Gastrocnemius medialis (tissue), 4 donors: ENCODE data around the gene ST8SIA5. TPM values are rescaled to one million over a fixed set of nuclear protein-coding genes. Genes with fewer than 3 reads are reported as not detected.

Source experiments
- ATAC-seq, 2 donors: fragments of 150-250 bp; one replicate each; pipeline ENCODE4 v1.9.1; 2016
- DNase-seq, 2 donors: peaks; one replicate each; pipeline ENCODE4 v3.0.0-alpha.2; 2019
- H3K27ac ChIP-seq, 4 donors: fragments of 200-600 bp; sonication (generic); 1 replicate in 1 of 4; 2 replicates in 3 of 4; pipeline ENCODE4 v1.5.1; 2016 to 2018; ENCODE audit warnings: mild to moderate bottlenecking in 2 of 4, moderate library complexity in 1 of 4
- H3K27me3 ChIP-seq, 3 donors: fragments of 200-600 bp; sonication (generic) in 2 of 3; 1 replicate in 1 of 3; 2 replicates in 2 of 3; pipeline versions ENCODE4 v1.5.1 to v1.6.0; 2016 to 2019; ENCODE audit warnings: mild to moderate bottlenecking in 1 of 3, moderate library complexity in 1 of 3
- H3K36me3 ChIP-seq, 2 donors: fragments of 200-600 bp; sonication (generic) in 1 of 2; one replicate each; pipeline ENCODE4 v1.5.1; 2017 to 2018
- H3K4me1 ChIP-seq, 2 donors: fragments of 200-600 bp; sonication (generic) in 1 of 2; one replicate each; pipeline ENCODE4 v1.5.1; 2016 to 2017; ENCODE audit warnings: mild to moderate bottlenecking in 2 of 2
- H3K4me3 ChIP-seq, 4 donors: fragments of 200-600 bp; sonication (generic) in 3 of 4; 1 replicate in 1 of 4; 2 replicates in 3 of 4; pipeline ENCODE4 v1.5.1; 2016 to 2019; ENCODE audit warnings: mild to moderate bottlenecking in 2 of 4
- H3K9me3 ChIP-seq, 3 donors: fragments of 200-600 bp; sonication (generic) in 2 of 3; 1 replicate in 1 of 3; 2 replicates in 2 of 3; pipeline ENCODE4 v1.5.1; 2016 to 2019
- CTCF ChIP-seq, 5 experiments: fragments of 450-650 bp in 3 of 5; fragments of 200-600 bp in 2 of 5; sonication (generic) in 2 of 5; IDR thresholded peaks in 4 of 5; conservative IDR thresholded peaks in 1 of 5; 1 replicate in 4 of 5; 2 replicates in 1 of 5; pipeline ENCODE4 v1.5.1; 2016 to 2019; ENCODE audit warnings: antibody characterized with exemption in 5 of 5, mild to moderate bottlenecking in 3 of 5, moderate library complexity in 3 of 5
- POLR2A ChIP-seq, 2 donors: fragments of 450-650 bp; IDR thresholded peaks; one replicate each; pipeline ENCODE4 v1.6.1; 2017; ENCODE audit warnings: antibody characterized with exemption in 2 of 2, mild to moderate bottlenecking in 2 of 2, moderate library complexity in 2 of 2
- in situ Hi-C, 4 donors: fragments of 200-750 bp; cut with MboI; loops; one replicate each; pipeline versions ENCODE4 v1.15.0 to v1.8.0; 2017; ENCODE audit warnings: low sequenced_read_pairs in 4 of 4
- intact Hi-C: fragments of 100-400 bp; cut with DNase I; formaldehyde crosslinking; loops from one replicate; pipeline ENCODE4 v1.15.1; 2023; ENCODE audit warnings: low total_unique reads
- total RNA-seq, 4 donors: library from RNA; depleted of rRNA; stranded (reverse); fragments of >200 nt; gene quantifications; one replicate each; pipeline versions ENCODE4 v1.1.0 to v1.2.3, GENCODE V29; 2016

The ST8SIA5 gene
- total RNA-seq, 4 donors from 2014 or later, result 1.7 to 7.7 (median 3.6) TPM

GRCh38 chr18:46754188-46754587 lies 2.7 kb downstream of the ST8SIA5 start:
- peaks cover 12 to 22% of the 10 kb centered on the region in 2 donors for H3K4me1 ChIP-seq
- in situ Hi-C loops (no loop called here), intact Hi-C loops (loop anchor here (10.0 kb wide), 1 partner anchor 599 kb away; no protein-coding TSS in a partner anchor)
- no peak overlapping the region for H3K4me3 ChIP-seq
- no peak for TF ChIP-seq POLR2A (IDR thresholded peaks at IDR 0.05)
- no peak for TF ChIP-seq CTCF (IDR thresholded peaks at IDR 0.05 in 4 of 5, conservative IDR thresholded peaks at IDR 0.05 in 1 of 5)
- no peaks in the 10 kb centered on the region for H3K27me3 ChIP-seq
- no peaks in the 10 kb centered on the region for H3K36me3 ChIP-seq
- no peak for DNase-seq
- ATAC-seq, result no peak
- H3K9me3 ChIP-seq, result no peaks in the 10 kb centered on the region
- H3K27ac ChIP-seq, result peak overlapping the region in 2 of 4 donors; percentile 80 to 88

- in situ Hi-C loops, result no loop called here
- ATAC-seq (no peak), DNase-seq (no peak)
- no peak overlapping the region for H3K4me3 ChIP-seq
- H3K4me1 ChIP-seq, result peaks cover 12% of the 10 kb centered on the region in 2 donors
- no peaks in the 10 kb centered on the region for H3K27me3 ChIP-seq
- H3K9me3 ChIP-seq, result no peaks in the 10 kb centered on the region
- no peak for TF ChIP-seq CTCF (IDR thresholded peaks at IDR 0.05 in 4 of 5, conservative IDR thresholded peaks at IDR 0.05 in 1 of 5)
- TF ChIP-seq POLR2A (IDR thresholded peaks at IDR 0.05), result no peak
- no peaks in the 10 kb centered on the region for H3K36me3 ChIP-seq
- no peak overlapping the region for H3K27ac ChIP-seq
- intact Hi-C loops, result loop anchor here (10.0 kb wide), 1 partner anchor 597 kb away; no protein-coding TSS in a partner anchor
Observed at GRCh38 chr18:46751882-46752281, 5.0 kb downstream of the ST8SIA5 start.

- in situ Hi-C loops, result no loop called here
- ATAC-seq, result no peak
- intact Hi-C loops, result loop anchor here (10.0 kb wide), 1 partner anchor 596 kb away; no protein-coding TSS in a partner anchor
Observed at GRCh38 chr18:46750626-46751025, 6.2 kb downstream of the ST8SIA5 start.

GRCh38 chr18:46748466-46748865 lies 8.4 kb downstream of the ST8SIA5 start:
- Histone ChIP-seq H3K27ac (no peak overlapping the region), H3K27me3 (no peaks in the 10 kb centered on the region), H3K36me3 (no peaks in the 10 kb centered on the region), H3K9me3 (no peaks in the 10 kb centered on the region), H3K4me3 (no peak overlapping the region), H3K4me1 (no peaks in the 10 kb centered on the region)
- intact Hi-C loops, result no loop called here
- TF ChIP-seq CTCF (IDR thresholded peaks at IDR 0.05 in 4 of 5, conservative IDR thresholded peaks at IDR 0.05 in 1 of 5) (no peak), POLR2A (IDR thresholded peaks at IDR 0.05) (no peak)
- no peak for DNase-seq
- no peak for ATAC-seq
- in situ Hi-C loops, result no loop called here

More at GRCh38 chr18:46750626-46751025, 6.2 kb downstream of the ST8SIA5 start:
- Histone ChIP-seq H3K9me3 (no peaks in the 10 kb centered on the region), H3K27ac (no peak overlapping the region), H3K36me3 (no peaks in the 10 kb centered on the region), H3K4me3 (no peak overlapping the region), H3K27me3 (no peaks in the 10 kb centered on the region), H3K4me1 (peaks cover 4 to 12% of the 10 kb centered on the region in 2 donors)
- DNase-seq, result no peak
- TF ChIP-seq CTCF (IDR thresholded peaks at IDR 0.05 in 4 of 5, conservative IDR thresholded peaks at IDR 0.05 in 1 of 5), result no peak
- TF ChIP-seq POLR2A (IDR thresholded peaks at IDR 0.05), result no peak

GRCh38 chr18:46740046-46740445 lies 16.8 kb downstream of the ST8SIA5 start:
- Histone ChIP-seq H3K36me3 (no peaks in the 10 kb centered on the region), H3K4me1 (no peaks in the 10 kb centered on the region), H3K27me3 (no peaks in the 10 kb centered on the region), H3K9me3 (no peaks in the 10 kb centered on the region), H3K4me3 (no peak overlapping the region), H3K27ac (no peak overlapping the region)
- intact Hi-C loops, result no loop called here
- DNase-seq (no peak), ATAC-seq (no peak)
- in situ Hi-C loops, result no loop called here
- no peak for TF ChIP-seq POLR2A (IDR thresholded peaks at IDR 0.05)
- TF ChIP-seq CTCF (IDR thresholded peaks at IDR 0.05 in 4 of 5, conservative IDR thresholded peaks at IDR 0.05 in 1 of 5), result no peak
